ENCODE data around the gene H2BK1.

DNA sequence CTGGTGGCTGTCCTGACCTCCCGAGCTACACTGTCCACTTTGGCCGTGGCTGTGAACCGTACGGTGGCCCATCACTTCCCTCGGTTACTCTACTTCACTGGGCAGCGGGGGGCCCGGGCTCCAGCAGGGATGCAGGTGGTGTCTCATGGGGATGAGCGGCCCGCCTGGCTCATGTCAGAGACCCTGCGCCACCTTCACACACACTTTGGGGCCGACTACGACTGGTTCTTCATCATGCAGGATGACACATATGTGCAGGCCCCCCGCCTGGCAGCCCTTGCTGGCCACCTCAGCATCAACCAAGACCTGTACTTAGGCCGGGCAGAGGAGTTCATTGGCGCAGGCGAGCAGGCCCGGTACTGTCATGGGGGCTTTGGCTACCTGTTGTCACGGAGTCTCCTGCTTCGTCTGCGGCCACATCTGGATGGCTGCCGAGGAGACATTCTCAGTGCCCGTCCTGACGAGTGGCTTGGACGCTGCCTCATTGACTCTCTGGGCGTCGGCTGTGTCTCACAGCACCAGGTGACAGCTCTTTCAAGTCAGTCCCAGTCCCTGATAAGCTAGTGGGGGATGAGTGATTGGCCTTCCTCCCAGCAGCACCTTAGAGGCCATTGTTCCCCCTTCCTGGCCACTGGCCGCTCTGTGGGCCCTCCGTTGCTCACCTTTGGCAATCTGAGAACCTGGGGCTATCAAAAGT lies 25.0 kb upstream of the H2BK1 start:
- TF ChIP-seq POLR2A (IDR thresholded peaks at IDR 0.05) (no peak), CTCF (IDR thresholded peaks at IDR 0.05) (no peak)

All from lower leg skin (tissue), 3 donors.